HTERT RPE-1 (cell line): ENCODE data around the gene IGFL1.
"Not testable (repeated sequence)": the region's sequence is repeated elsewhere in the genome, so short reads cannot be mapped to it uniquely, and the experiment has no call there.

Experiments
- in situ Hi-C: fragments of 300-500 bp; cut with MboI; formaldehyde crosslinking; loops from 4 replicates; pipeline ENCODE4 v1.14.3; 2020; ENCODE audit warnings: low sequenced_read_pairs

The IGFL1 gene

GRCh38 chr19:46221981-46222610, 7.4 kb upstream of the IGFL1 start:
- in situ Hi-C loops, result no loop called here

GRCh38 chr19:46223787-46224186, 5.8 kb upstream of the IGFL1 start:
- in situ Hi-C loops, result not testable (repeated sequence)

- in situ Hi-C loops, result no loop called here
These were observed 4.8 kb upstream of the IGFL1 start for GRCh38 chr19:46224773-46225172.

GRCh38 chr19:46225558-46226004, 4.0 kb upstream of the IGFL1 start:
- in situ Hi-C loops, result no loop called here

GRCh38 chr19:46226438-46226973, 3.0 kb upstream of the IGFL1 start:
- in situ Hi-C loops, result no loop called here

GRCh38 chr19:46232029-46232428, 2.5 kb downstream of the IGFL1 start:
- in situ Hi-C loops, result no loop called here

GRCh38 chr19:46232468-46232867, 2.9 kb downstream of the IGFL1 start:
- in situ Hi-C loops, result no loop called here

- in situ Hi-C loops, result no loop called here
These were observed 3.5 kb downstream of the IGFL1 start for GRCh38 chr19:46232938-46233621.

- in situ Hi-C loops, result not testable (repeated sequence)
These were observed 4.3 kb downstream of the IGFL1 start for GRCh38 chr19:46233871-46234270.

GRCh38 chr19:46238141-46238540, 8.6 kb downstream of the IGFL1 start:
- in situ Hi-C loops, result not testable (repeated sequence)

GRCh38 chr19:46239193-46240024, 9.9 kb downstream of the IGFL1 start:
- in situ Hi-C loops, result no loop called here

GRCh38 chr19:46240693-46241092, 11.2 kb downstream of the IGFL1 start:
- in situ Hi-C loops, result no loop called here

GRCh38 chr19:46241626-46242025, 12.1 kb downstream of the IGFL1 start:
- in situ Hi-C loops, result no loop called here

- in situ Hi-C loops, result not testable (repeated sequence)
These were observed 13.6 kb downstream of the IGFL1 start for GRCh38 chr19:46243081-46243654.

GRCh38 chr19:46250076-46250735, 20.7 kb downstream of the IGFL1 start:
- in situ Hi-C loops, result no loop called here

GRCh38 chr19:46251416-46251815, 21.9 kb downstream of the IGFL1 start:
- in situ Hi-C loops, result no loop called here

GRCh38 chr19:46254776-46255175, 25.2 kb downstream of the IGFL1 start:
- in situ Hi-C loops, result no loop called here

GRCh38 chr19:46256855-46257254, 27.3 kb downstream of the IGFL1 start:
- in situ Hi-C loops, result no loop called here

GRCh38 chr19:46261501-46261900, 32.0 kb downstream of the IGFL1 start:
- in situ Hi-C loops, result not testable (repeated sequence)

- in situ Hi-C loops, result not testable (repeated sequence)
These were observed 33.2 kb downstream of the IGFL1 start for GRCh38 chr19:46262684-46263296.
